ENCODE measurements around the gene GON4L. TPM values are rescaled to one million over a fixed set of nuclear protein-coding genes. Genes with fewer than 3 reads are reported as not detected.

Gene GON4L
- total RNA-seq, 1 experiment from 2014 or later, result 53.4 TPM

DNA sequence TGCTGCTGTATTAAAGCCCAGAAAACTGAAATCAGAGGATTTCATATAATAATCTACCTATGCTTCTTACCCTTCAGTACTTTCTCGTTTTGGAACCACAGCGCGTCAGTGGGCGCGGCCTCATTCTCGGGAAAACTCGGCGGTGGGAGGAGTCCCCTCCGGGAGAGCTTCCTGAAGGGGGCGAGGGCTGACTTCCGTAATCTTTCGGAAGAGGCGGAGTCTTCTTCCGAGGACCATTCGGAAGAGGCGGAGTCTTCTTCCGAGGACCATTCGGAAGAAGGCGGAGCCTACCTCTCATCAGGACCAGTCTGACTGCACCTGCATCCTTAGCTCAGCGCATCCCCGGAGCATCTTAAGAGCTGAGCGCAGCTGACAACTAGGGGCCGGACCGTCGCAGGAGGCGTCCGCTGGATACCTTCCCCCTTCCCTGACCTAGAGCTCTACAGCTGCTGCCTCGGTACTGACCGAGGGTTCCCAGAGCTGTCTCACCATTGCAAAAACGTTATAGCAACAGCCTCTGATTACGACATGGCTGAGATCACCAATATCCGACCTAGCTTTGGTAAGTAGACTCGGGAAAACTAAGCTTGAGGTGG is 2.3 kb upstream of the GON4L start, which contains the start of gene SYT11:
SYT11 (plus strand) TSS at position 334 of the 596 bp plus-strand sequence; CDS start at position 529, 195 bp downstream.
- TF ChIP-seq CTCF (conservative IDR thresholded peaks at IDR 0.05), result no peak
- H4K20me1 ChIP-seq (ENCODE audit: control insufficient read depth, insufficient read depth, insufficient read length), result no peaks in the 10 kb centered on the region
- H3K79me2 ChIP-seq (ENCODE audit: insufficient read depth, low read length), result peaks cover 2% of the 10 kb centered on the region; the same call in 1 of the 2 replicates

More for the DNA sequence above, 2.3 kb upstream of the GON4L start, which contains the start of gene SYT11:
- Mint-ChIP-seq H3K27me3 (ENCODE audit: low read depth) (peaks cover 17% of the 10 kb centered on the region), H3K4me3 (peak within 1 kb of the TSS; percentile 60 to 81), H3K27ac (peak within 1 kb of the TSS in 1 of 3 experiments; percentile 58; a peak in 1 of 7 replicates), H3K9me3 (no peaks in the 10 kb centered on the region), H3K4me1 (peaks cover 5 to 9% of the 10 kb centered on the region in 2 experiments), H3K36me3 (ENCODE audit: insufficient read depth in 1 of 3, low read depth in 3 of 3) (peaks cover 6 to 13% (median 11%) of the 10 kb centered on the region in 3 experiments; a peak in 6 of 7 replicates)
- peak within 1 kb of the TSS; percentile 48 for H3K4me2 ChIP-seq (ENCODE audit: insufficient read depth, insufficient read length, low read length)
- H3T11ph ChIP-seq (ENCODE audit: low read length), result no peak within 1 kb of the TSS
- H2BK12ac ChIP-seq (ENCODE audit: insufficient read length, low read depth, low read length), result no peak within 1 kb of the TSS
- no peak within 1 kb of the TSS for H2BK20ac ChIP-seq (ENCODE audit: low read depth, low read length, poor library complexity, severe bottlenecking)
- H3K9ac ChIP-seq (ENCODE audit: extremely low read depth, insufficient read length, low read length), result peak within 1 kb of the TSS; percentile 1
- H3K4ac ChIP-seq (ENCODE audit: low read depth, low read length), result no peak within 1 kb of the TSS
- peak within 1 kb of the TSS; percentile 7; the same call in 1 of the 2 replicates for H3K14ac ChIP-seq (ENCODE audit: insufficient read depth, low read length)
- H2AK5ac ChIP-seq (ENCODE audit: insufficient read length, low read length), result no peak within 1 kb of the TSS
- H3K4me1 ChIP-seq (ENCODE audit: insufficient read depth, low read length), result no peaks in the 10 kb centered on the region
- no peak within 1 kb of the TSS for H3K27ac ChIP-seq (ENCODE audit: insufficient read length, low read depth, low read length)
- no peaks in the 10 kb centered on the region for H3K79me1 ChIP-seq (ENCODE audit: insufficient read depth, low read depth, low read length, poor library complexity, severe bottlenecking)
- H3K9me3 ChIP-seq (ENCODE audit: control insufficient read depth, low read depth, low read length), result no peaks in the 10 kb centered on the region
- no peak within 1 kb of the TSS for H2BK5ac ChIP-seq (ENCODE audit: insufficient read length, low read length)
- no peak within 1 kb of the TSS for H2BK15ac ChIP-seq (ENCODE audit: low read depth, low read length)
- no CpG with 5 or more reads among the region's 33 CpGs for WGBS (ENCODE audit: extremely low coverage, insufficient read length, low lambda C conversion rate)
- no peak within 1 kb of the TSS for H3K23ac ChIP-seq (ENCODE audit: insufficient read length, low read depth, low read length)
- no peak within 1 kb of the TSS for H2BK120ac ChIP-seq (ENCODE audit: low read depth, low read length, poor library complexity, severe bottlenecking)
- no peak within 1 kb of the TSS for H3K56ac ChIP-seq (ENCODE audit: insufficient read length, low read depth, low read length)
- no peaks in the 10 kb centered on the region for H3K27me3 ChIP-seq (ENCODE audit: insufficient read depth, low read length)
- DNase-seq, result peak; percentile 94
- no peak within 1 kb of the TSS for H4K91ac ChIP-seq (ENCODE audit: insufficient read length, low read depth, low read length)
- no peaks in the 10 kb centered on the region for H3K23me2 ChIP-seq (ENCODE audit: insufficient read length, low read depth, low read length, poor library complexity, severe bottlenecking)
- no peak within 1 kb of the TSS for H4K8ac ChIP-seq (replicated peaks; ENCODE audit: insufficient read length, low read depth, low read length)
- H4K5ac ChIP-seq (ENCODE audit: insufficient read length, low read depth, low read length), result no peak within 1 kb of the TSS
- H3K18ac ChIP-seq (ENCODE audit: insufficient read length, low read depth, low read length), result peak within 1 kb of the TSS; percentile 14
- H2AFZ ChIP-seq (ENCODE audit: low read length), result no peak within 1 kb of the TSS
